ENCODE results near the gene ETV7. TPM values are rescaled to one million over a fixed set of nuclear protein-coding genes. Genes with fewer than 3 reads are reported as not detected.
"Not testable (repeated sequence)": the region's sequence is repeated elsewhere in the genome, so short reads cannot be mapped to it uniquely, and the experiment has no call there.

The ETV7 gene
- total RNA-seq, 2 experiments from 2014 or later: 0.67 to 0.99 TPM

DNA sequence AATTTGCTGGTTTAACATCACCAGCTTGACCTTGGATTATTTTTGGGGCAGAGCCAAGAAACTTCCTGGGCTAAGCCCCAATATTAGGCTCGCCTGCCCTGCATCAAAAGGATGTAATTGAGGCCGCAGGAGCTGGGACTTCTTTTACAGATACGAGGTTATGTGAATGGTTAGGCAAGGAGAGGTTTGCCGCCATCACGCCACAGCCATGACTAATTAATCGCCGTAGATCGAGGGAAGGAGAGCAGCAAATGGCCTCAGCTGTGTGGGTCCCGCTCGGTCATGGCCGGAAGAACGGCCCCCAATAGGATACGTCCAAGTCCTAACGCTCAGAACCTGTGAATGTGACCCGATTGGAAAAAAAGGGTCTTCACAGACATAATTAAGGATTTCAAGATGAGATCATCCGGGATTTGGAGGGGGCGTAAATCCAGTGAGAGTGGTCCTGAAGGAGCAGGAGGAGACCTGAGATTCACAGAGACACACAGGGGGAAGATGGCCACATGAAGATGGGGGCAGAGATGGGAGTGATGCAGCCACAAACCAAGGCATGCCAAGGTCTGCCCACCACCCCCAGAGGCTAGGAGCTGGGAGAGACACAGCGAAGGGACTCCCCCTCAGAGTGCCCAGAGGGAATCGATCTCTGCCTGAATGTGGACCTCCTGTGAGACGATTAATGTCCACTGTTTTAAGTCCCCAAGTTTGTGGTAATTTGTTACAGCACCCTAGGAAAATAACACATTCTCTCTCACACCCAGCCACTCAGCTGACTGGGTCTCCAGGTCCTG is 40.8 kb downstream of the ETV7 start:
- Mint-ChIP-seq H3K4me1 (ENCODE audit: low read depth) (no peaks in the 10 kb centered on the region), H3K27me3 (ENCODE audit: low read depth) (no peaks in the 10 kb centered on the region), H3K9me3 (no peaks in the 10 kb centered on the region), H3K27ac (no peak overlapping the region), H3K36me3 (ENCODE audit: low read depth) (no peaks in the 10 kb centered on the region), H3K4me3 (no peak overlapping the region)
- intact Hi-C loops (cut with micrococcal nuclease): no loop called here
- DNase-seq: no peak
- CTCF ChIA-PET: interaction anchor here (1.0 to 1.3 kb wide), 2 partner anchors 12 kb away, joined by 3 read pairs; no protein-coding TSS in a partner anchor

DNA sequence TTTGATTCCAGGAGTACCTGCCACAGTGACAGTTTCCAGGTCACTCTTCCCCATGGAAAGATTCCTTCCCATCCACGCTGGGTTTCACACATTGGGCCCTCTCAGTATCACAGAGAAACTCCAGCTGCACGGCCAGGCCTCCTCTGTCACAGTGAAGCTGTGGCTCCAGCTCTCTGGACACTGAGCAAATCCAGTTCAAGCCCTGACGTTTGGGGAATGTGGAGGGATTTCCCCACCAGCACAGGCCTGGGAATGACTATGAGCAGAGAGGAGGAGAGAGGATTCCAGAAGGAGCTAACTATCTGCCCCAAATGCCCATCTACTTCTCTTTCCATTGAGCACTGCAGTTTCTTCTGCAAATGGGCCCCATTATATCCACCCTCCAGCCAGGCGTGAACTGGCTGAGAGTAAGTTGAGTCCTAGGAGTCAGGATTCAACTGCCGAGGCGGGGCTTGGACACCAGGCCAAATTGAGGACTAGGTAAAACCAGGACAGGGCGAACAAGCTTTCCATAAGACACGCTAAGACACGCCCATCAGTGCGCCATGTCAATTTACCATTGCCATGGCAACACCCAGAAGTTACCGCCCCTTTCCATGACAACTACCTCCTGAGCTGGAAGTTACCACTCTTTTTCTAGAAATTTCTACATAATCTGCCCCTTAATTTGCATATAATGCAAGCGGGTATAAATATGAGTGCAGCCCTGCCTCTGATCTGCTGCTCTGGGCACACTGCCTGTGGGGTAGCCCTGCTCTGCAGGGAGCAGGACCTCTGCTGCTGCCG is 41.6 kb downstream of the ETV7 start:
- H3K4me1 Mint-ChIP-seq (ENCODE audit: low read depth): peaks cover under 1% of the 10 kb centered on the region
- no peaks in the 10 kb centered on the region for H3K36me3 Mint-ChIP-seq (ENCODE audit: low read depth)
- H3K27me3 Mint-ChIP-seq (ENCODE audit: low read depth): peaks cover 1% of the 10 kb centered on the region
- H3K9me3 Mint-ChIP-seq: no peaks in the 10 kb centered on the region
- H3K4me3 Mint-ChIP-seq: no peak overlapping the region
- CTCF ChIA-PET: interaction anchor here (0.6 to 1.3 kb wide), 6 partner anchors 11 to 251 kb away, joined by 3 read pairs; no protein-coding TSS in a partner anchor
- no peak overlapping the region for H3K27ac Mint-ChIP-seq
- no peak for DNase-seq
- intact Hi-C loops (cut with micrococcal nuclease): no loop called here

DNA sequence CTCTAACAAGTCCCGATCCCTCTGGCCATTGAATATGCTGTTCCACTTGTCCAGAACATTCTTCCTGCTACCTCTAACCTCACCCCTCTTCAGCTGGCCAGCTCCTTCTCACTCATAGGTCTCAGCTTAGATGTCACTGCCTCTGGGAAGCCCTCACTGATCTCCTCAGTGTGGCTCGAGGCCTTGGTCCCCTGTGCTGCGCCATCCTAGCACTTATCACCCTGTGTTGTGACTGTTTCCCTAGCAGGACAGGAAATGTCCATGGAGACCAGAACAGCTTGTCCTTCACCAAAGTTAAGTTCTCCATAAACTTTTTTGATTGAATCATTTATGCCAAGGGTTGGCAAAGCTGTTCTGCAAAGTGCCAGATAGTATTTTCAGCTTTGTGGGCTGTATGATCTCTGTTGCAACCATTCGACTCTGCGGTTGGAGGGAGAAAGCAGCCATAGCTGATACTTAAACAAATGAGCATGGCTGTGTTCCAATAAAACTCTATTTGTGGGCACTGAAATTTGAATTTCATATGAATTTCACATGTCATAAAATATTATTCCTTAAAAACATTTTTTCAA is 44.3 kb downstream of the ETV7 start:
- Mint-ChIP-seq H3K4me1 (ENCODE audit: low read depth) (peaks cover 4% of the 10 kb centered on the region), H3K27ac (no peak overlapping the region), H3K9me3 (no peaks in the 10 kb centered on the region), H3K36me3 (ENCODE audit: low read depth) (no peaks in the 10 kb centered on the region), H3K4me3 (no peak overlapping the region), H3K27me3 (ENCODE audit: low read depth) (peaks cover 12% of the 10 kb centered on the region)
- CTCF ChIA-PET: interaction anchor here (0.6 to 1.2 kb wide), 5 partner anchors 8 to 240 kb away, joined by 3 to 4 read pairs (median 4); no protein-coding TSS in a partner anchor
- no peak for DNase-seq
- intact Hi-C loops (cut with micrococcal nuclease): loop anchor here (5.0 kb wide), 1 partner anchor 221 kb away; no protein-coding TSS in a partner anchor

DNA sequence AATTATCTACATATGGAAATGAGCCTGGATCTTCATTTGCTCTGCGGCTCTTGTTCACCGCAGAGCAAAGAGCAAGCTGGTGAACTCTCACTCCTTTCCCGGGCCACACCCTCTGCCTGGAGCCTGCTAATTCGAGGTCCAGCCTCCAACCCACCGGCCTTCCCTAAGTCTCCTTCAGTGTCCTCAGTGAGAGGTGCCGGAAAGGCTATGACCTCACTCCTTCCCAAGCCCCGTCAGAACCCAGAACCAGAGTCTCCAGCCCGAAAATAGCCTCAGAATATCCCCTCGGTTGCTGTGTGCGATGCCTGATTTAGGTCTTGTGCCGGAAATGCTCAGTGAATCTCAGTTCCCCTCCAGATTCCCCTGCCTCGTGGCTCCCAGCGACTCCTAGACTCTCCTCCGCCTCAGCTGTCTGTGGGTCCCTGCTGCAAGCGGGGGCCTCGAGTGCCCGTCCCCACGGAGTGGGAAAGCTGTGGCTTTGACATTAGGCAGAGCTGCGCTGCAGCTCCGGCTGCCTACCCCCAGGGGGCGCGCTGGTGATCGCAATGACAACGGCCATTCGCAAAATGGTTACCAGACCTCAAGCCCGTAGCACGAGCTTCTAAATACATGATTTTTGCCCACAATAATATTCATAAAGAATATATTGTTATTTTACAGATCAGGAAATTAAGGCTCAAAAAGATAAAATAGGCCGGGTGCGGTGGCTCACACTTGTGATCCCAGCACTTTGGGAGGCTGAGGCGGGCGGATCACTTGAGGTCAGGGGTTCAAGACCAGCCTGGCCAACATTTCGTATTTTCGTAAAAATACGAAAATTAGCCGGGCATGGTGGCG is 46.6 kb downstream of the ETV7 start:
- Mint-ChIP-seq H3K36me3 (ENCODE audit: low read depth) (no peaks in the 10 kb centered on the region), H3K9me3 (no peaks in the 10 kb centered on the region), H3K4me1 (ENCODE audit: low read depth) (peaks cover 11% of the 10 kb centered on the region), H3K4me3 (peak overlapping the region; percentile 36), H3K27ac (no peak overlapping the region), H3K27me3 (ENCODE audit: low read depth) (peaks cover 12% of the 10 kb centered on the region)
- peak; percentile 86 for DNase-seq
- intact Hi-C loops (cut with micrococcal nuclease): loop anchor here (1.0 to 5.0 kb wide), 2 partner anchors 19 to 219 kb away; no protein-coding TSS in a partner anchor
- CTCF ChIA-PET: interaction anchor here (0.6 to 3.4 kb wide), 23 partner anchors 10 to 619 kb away, joined by 3 to 25 read pairs (median 4); no protein-coding TSS in a partner anchor

DNA sequence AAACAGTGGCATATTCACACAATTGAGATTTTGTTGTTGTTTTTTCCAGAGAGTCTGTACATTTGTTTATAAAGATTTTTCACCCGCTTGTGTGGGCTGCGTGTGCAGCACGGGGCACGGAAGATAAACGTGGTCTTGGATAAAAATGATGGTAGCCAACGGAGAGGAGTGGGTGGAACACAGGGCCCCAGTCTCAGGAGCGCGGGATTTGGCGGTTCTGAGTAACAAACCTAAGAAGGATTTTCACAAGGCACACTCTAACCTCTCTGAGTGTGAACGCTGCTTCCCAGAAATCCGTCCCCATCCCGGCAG is 47.2 kb downstream of the ETV7 start:
- Mint-ChIP-seq H3K4me1 (ENCODE audit: low read depth) (peaks cover 11% of the 10 kb centered on the region), H3K27ac (no peak overlapping the region), H3K4me3 (no peak overlapping the region), H3K27me3 (ENCODE audit: low read depth) (peaks cover 14% of the 10 kb centered on the region), H3K9me3 (no peaks in the 10 kb centered on the region), H3K36me3 (ENCODE audit: low read depth) (no peaks in the 10 kb centered on the region)
- DNase-seq: no peak
- intact Hi-C loops (cut with micrococcal nuclease): loop anchor here (5.0 kb wide), 1 partner anchor 218 kb away; no protein-coding TSS in a partner anchor
- CTCF ChIA-PET: interaction anchor here (0.9 to 3.4 kb wide), 8 partner anchors 10 to 419 kb away, joined by 3 to 25 read pairs (median 7); no protein-coding TSS in a partner anchor

DNA sequence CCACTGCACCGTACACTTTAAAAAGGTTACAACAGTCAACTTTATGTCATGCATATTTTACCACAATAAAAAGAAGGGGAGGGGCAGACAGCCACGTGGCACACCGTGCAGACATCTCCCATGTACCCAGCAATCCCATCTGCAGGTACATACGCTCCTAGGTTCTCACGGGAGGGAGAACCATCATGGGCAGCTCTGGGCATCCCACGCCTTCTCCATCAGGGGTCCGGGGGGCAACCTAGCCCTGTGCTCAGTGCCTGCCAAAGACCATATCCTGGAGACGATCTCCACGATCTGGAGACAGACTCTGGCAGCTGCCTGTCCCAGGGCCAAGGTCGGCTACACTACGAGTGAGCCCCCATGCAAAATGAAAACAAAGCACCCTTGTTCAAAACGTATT is 48.3 kb downstream of the ETV7 start:
- no peaks in the 10 kb centered on the region for H3K9me3 Mint-ChIP-seq
- no peak overlapping the region for H3K4me3 Mint-ChIP-seq
- CTCF ChIA-PET: interaction anchor here (0.6 to 3.4 kb wide), 3 partner anchors 19 to 178 kb away, joined by 4 to 25 read pairs (median 17); no protein-coding TSS in a partner anchor
- no peaks in the 10 kb centered on the region for H3K36me3 Mint-ChIP-seq (ENCODE audit: low read depth)
- H3K4me1 Mint-ChIP-seq (ENCODE audit: low read depth): peaks cover 11% of the 10 kb centered on the region
- H3K27ac Mint-ChIP-seq: no peak overlapping the region
- peaks cover 25% of the 10 kb centered on the region for H3K27me3 Mint-ChIP-seq (ENCODE audit: low read depth)
- intact Hi-C loops (cut with micrococcal nuclease): no loop called here
- no peak for DNase-seq

DNA sequence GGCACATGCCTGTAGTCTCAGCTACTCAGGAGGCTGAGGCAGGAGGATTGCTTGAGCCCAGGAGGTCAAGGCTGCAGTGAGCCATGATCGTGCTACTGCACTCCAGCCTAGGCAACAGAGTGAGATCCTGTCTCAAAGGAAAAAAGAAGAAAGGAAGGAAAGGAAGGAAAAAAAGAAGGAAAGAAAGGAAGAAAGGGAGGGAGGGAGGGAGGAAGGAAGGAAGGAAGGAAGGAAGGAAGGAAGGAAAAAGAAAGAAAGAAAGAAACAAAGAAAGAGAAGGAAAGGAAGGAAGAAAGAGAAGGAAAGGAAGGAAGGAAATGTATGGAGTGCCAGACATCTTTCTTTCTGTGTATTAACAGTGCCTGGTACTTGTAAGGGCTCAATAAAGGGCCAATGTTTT is 49.2 kb downstream of the ETV7 start:
- H3K9me3 Mint-ChIP-seq; DNase-seq; H3K4me3 Mint-ChIP-seq; H3K27ac Mint-ChIP-seq; intact Hi-C loops (cut with micrococcal nuclease); H3K36me3 Mint-ChIP-seq (ENCODE audit: low read depth): not testable (repeated sequence)
- CTCF ChIA-PET: interaction anchor here (0.6 to 1.4 kb wide), 2 partner anchors 26 to 331 kb away, joined by 4 to 7 read pairs; no protein-coding TSS in a partner anchor
- Mint-ChIP-seq H3K4me1 (ENCODE audit: low read depth) (peaks cover 11% of the 10 kb centered on the region), H3K27me3 (ENCODE audit: low read depth) (peaks cover 28% of the 10 kb centered on the region)

DNA sequence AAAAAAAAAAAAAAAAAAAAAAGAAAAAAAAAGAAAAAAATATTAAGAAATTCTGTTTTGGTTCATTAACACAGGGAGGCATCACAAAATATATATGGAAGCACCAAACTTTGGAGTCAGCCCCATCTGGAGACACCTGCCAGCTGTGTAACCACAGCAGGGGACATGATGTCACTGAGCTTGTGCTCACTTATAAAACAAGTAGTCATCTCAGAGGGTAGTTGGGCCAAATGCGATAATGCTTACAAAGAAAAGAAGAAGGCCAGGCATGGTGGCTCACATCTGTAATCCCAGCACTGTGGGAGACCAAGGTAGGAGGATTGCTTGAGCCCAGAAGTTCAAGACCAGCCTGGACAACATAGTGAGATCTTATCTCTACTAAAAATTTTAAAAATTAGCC is 49.7 kb downstream of the ETV7 start:
- intact Hi-C loops (cut with micrococcal nuclease): no loop called here
- CTCF ChIA-PET: interaction anchor here (0.6 to 1.4 kb wide), 3 partner anchors 26 to 330 kb away, joined by 4 to 7 read pairs (median 4); no protein-coding TSS in a partner anchor
- no peak for DNase-seq
- H3K4me3 Mint-ChIP-seq: no peak overlapping the region
- no peak overlapping the region for H3K27ac Mint-ChIP-seq
- H3K9me3 Mint-ChIP-seq: no peaks in the 10 kb centered on the region
- peaks cover 30% of the 10 kb centered on the region for H3K27me3 Mint-ChIP-seq (ENCODE audit: low read depth)
- peaks cover 11% of the 10 kb centered on the region for H3K4me1 Mint-ChIP-seq (ENCODE audit: low read depth)
- no peaks in the 10 kb centered on the region for H3K36me3 Mint-ChIP-seq (ENCODE audit: low read depth)

DNA sequence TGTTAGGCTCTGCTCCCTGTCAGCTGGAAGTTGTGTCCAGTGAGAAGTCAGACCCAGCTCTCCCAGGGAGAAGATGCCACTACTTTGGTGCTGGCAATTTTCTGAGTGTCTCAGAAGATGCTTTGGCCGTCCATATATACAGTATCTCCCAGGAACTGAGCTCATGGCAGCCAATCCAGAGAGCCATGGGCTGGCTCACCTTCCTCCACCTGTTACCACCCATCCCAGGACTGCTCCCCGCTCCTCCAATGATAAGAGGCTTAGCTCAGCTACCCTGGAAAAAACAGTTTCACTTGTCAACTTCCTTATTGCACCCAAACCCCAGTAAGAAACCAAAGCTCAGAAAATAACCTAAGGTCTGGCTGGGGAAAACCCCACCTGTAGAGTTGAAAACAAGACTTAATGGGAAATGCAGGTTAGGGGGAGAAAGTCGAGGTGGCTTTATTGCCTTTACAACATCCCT is 50.7 kb downstream of the ETV7 start, which contains the start of gene BNIP5:
BNIP5 (minus strand) TSS at position 110 of the 463 bp plus-strand sequence. CDS start 6,198 bp downstream, outside the sequence.
- peaks cover 11% of the 10 kb centered on the region for H3K4me1 Mint-ChIP-seq (ENCODE audit: low read depth)
- peak; percentile 21 for DNase-seq

DNA sequence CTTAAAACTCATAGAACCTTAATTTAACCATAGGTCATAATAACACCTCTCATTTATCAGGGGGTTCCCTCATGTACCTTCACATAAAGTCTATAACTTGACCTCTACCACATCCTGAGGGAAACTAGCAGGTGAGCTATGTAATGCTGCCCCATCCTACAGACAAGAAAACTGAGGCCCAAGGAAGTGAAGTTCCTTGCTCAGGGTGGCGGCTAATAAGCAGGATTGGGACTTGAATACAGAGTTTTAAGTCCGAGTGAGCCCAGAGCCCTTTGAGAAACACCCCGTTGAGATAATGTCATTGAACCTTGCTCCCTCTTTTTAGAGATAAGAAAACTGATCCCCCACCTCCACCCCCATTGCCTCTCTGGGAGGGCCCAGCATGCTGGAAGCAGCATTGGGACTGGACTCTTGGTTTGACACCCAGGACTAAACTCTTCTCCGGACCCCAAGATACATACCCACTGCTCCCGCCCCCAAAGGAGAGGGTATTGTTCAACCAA is 51.2 kb downstream of the ETV7 start:
- peaks cover 31% of the 10 kb centered on the region for H3K27me3 Mint-ChIP-seq (ENCODE audit: low read depth)
- intact Hi-C loops (cut with micrococcal nuclease): no loop called here
- no peak overlapping the region for H3K27ac Mint-ChIP-seq

More for the DNA sequence above, 50.7 kb downstream of the ETV7 start, which contains the start of gene BNIP5:
- Mint-ChIP-seq H3K27me3 (ENCODE audit: low read depth) (peaks cover 31% of the 10 kb centered on the region), H3K4me3 (no peak within 1 kb of the TSS), H3K36me3 (ENCODE audit: low read depth) (no peaks in the 10 kb centered on the region), H3K9me3 (no peaks in the 10 kb centered on the region), H3K27ac (peak within 1 kb of the TSS; percentile 8)
- CTCF ChIA-PET: interaction anchor here (1.1 kb wide), 1 partner anchor 21 kb away, joined by 3 read pairs; no protein-coding TSS in a partner anchor
- intact Hi-C loops (cut with micrococcal nuclease): no loop called here

More for the DNA sequence above, 51.2 kb downstream of the ETV7 start:
- Mint-ChIP-seq H3K4me3 (no peak overlapping the region), H3K36me3 (ENCODE audit: low read depth) (no peaks in the 10 kb centered on the region), H3K9me3 (no peaks in the 10 kb centered on the region), H3K4me1 (ENCODE audit: low read depth) (peaks cover 11% of the 10 kb centered on the region)
- DNase-seq: no peak
- CTCF ChIA-PET: interaction anchor here (1.1 kb wide), 1 partner anchor 22 kb away, joined by 3 read pairs; no protein-coding TSS in a partner anchor

Measured in activated naive CD4-positive, alpha-beta T cell treated with anti-CD3 and anti-CD28 coated beads for 36 hours (primary cell).